ENCODE results near the gene NUFIP2.
"Not testable (repeated sequence)": the region's sequence is repeated elsewhere in the genome, so short reads cannot be mapped to it uniquely, and the experiment has no call there.

Gene NUFIP2, protein sequence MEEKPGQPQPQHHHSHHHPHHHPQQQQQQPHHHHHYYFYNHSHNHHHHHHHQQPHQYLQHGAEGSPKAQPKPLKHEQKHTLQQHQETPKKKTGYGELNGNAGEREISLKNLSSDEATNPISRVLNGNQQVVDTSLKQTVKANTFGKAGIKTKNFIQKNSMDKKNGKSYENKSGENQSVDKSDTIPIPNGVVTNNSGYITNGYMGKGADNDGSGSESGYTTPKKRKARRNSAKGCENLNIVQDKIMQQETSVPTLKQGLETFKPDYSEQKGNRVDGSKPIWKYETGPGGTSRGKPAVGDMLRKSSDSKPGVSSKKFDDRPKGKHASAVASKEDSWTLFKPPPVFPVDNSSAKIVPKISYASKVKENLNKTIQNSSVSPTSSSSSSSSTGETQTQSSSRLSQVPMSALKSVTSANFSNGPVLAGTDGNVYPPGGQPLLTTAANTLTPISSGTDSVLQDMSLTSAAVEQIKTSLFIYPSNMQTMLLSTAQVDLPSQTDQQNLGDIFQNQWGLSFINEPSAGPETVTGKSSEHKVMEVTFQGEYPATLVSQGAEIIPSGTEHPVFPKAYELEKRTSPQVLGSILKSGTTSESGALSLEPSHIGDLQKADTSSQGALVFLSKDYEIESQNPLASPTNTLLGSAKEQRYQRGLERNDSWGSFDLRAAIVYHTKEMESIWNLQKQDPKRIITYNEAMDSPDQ

DNA sequence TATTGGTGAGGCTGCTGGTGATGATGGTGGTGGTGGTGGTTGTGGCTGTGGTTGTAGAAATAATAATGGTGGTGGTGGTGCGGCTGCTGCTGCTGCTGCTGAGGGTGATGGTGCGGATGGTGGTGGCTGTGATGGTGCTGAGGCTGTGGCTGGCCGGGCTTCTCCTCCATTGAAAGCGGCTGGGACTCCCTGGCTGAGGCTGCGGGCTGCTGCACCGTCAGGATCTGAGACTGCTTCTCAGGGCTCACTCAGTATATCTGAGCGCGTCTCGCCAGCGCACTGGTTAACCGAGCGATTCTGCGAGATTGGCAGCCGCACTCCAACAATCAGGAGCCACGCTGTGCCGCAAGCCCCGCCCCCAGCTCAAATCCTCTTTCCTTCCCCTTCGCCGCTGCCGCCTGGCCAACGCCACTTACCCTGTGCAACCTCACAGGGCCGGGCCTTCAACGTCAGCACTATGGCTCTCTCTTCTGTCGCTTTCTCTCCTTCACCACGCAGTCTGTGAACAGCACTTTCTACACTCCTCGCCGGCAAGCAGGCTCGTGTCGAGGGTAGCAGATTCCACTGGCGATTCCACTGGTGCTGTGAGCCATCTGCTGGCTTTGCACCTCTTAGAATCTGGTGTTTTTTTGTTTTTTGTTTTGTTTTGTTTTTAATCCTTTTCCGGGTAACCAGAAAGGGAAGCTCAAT, at the start of gene NUFIP2:
Gene NUFIP2, minus strand, starts transcription at position 259 of the 690 bp plus-strand sequence. Its CDS starts 89 bp downstream, at position 170.
- peak; percentile 97 for DNase-seq (ENCODE audit: low read depth, low spot score)

DNA sequence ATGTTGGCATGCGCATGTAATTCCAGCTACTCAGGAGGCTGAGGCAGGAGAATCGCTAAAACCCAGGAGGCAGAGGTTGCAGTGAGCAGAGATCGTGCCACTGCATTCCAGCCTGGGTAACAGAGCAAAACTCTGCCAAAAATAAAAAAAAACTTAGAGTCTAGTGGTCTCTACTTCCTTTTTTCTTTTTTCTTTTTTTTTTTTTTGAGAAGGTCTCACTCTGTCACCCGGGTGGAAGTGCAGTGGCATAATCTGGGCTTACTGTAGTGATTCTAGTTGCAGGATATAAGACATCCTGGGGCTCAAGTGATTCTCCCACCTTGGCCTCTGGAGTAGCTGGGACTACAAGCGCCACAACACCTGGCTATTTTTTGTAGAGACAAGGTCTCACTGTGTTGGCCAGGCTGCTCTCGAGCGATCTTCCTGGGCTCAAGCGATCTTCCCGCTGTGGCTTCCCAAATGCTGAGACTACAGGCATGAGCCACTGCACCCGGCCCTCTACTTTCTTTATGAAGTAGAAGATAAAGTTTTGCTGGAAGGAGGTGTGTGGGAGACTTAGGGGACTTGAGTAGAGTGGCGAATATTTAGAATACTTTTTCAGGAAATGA, 48.3 kb upstream of the NUFIP2 start:
- no peak for DNase-seq (ENCODE audit: low read depth, low spot score)

DNA sequence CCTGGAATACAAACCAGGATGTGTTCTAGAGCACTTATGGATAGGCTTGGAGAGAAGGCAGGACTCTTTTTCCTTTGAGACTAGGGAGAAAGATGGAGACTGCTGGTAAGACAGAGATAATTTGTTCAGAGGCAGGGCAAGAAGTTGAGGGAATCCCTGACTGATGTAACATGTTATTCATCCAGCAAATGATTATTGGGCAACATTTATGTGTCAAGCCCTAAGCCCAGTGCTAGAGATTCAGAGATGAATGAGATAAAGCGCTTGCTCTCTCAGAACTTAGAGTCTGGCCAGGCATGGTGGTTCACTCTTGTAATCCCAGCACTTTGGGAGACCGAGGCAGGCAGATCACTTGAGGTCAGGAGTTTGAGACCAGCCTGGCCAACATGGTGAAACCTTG, 47.8 kb upstream of the NUFIP2 start:
- no peak for DNase-seq (ENCODE audit: low read depth, low spot score)

DNA sequence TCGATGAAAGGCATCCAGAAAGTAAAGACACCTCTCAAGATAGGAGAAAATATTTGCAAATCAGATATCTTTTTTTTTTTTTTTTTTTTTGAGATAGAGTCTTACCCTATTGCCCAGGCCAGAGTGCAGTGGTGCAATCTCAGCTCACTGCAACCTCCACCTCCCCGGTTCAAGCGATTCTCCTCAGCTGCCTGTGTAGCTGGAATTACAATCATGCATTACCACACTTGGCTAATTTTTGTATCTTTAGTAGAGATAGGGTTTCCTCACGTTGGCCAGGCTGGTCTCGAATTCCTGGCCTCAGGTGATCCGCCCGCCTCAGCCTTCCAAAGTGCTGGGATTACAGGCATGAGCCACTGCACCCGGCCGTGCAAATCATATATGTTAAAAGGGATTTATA, 45.1 kb upstream of the NUFIP2 start:
- not testable (repeated sequence) for DNase-seq (ENCODE audit: low read depth, low spot score)

DNA sequence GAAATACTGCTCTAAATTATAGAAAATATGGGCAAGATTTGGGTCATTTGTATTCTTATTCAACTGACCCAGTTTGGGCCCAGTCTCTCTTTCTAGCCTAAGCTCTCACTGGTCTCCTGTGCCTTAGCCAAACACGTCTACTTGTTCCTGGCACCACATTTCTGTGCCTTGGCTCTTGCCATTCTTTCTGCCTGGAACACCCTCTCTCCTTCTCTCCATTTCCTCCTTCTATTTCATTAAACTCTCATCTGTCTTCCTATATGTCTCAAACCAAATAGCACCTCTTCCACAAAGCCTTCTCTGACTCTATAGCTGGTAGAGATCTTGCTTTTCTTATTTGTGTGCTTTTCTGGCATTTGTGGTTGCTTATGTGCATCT, 37.7 kb upstream of the NUFIP2 start:
- no peak for DNase-seq (ENCODE audit: low read depth, low spot score)

DNA sequence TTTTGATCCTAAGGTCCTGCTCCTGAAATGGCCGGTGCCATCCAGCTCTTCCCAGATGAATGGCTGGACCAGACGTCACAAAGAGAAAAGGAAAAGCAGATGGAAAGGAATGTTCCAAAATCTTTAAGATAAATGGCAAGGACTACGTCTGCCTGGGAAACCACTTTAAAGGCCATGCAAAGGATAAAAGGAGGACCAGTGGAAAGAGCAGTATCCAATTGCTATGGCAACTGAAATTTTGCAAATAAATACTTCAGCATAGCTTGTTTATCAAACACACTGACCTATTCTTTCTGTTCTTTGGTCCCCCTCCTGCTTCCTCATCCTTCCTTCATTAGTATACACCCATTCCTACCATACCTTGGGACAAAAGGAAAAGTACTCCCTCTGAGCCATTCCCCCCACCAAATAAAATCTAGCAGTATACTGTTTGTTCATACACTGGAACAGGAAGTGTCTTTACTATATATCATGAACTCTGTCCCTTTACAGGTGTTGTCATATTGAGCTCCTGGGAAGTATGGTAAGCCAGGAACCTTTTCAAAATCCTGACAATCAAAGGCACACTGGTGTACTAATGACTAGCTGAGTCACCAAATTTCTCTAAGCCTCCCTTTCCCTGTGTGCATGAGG, 37.2 kb upstream of the NUFIP2 start:
- DNase-seq (ENCODE audit: low read depth, low spot score), result no peak

DNA sequence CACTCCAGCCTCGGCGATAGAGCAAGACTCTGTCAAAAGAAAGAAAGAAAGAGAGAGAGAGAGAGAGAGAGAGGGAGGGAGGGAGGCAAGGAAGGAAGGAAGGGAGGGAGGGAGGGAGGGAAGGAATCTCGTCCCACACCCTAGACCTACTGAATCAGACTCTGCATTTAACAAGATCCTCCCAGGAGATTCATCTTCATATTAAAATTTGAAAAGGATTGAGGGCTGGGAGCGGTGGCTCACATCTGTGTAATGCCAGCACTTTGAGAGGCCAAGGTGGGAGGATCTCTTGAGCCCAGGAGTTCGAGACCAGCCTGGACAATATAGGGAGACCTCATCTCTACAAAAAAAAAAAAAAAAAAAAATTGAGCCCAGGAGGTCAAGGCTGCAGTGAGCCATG, 33.5 kb upstream of the NUFIP2 start:
- DNase-seq (ENCODE audit: low read depth, low spot score), result no peak

DNA sequence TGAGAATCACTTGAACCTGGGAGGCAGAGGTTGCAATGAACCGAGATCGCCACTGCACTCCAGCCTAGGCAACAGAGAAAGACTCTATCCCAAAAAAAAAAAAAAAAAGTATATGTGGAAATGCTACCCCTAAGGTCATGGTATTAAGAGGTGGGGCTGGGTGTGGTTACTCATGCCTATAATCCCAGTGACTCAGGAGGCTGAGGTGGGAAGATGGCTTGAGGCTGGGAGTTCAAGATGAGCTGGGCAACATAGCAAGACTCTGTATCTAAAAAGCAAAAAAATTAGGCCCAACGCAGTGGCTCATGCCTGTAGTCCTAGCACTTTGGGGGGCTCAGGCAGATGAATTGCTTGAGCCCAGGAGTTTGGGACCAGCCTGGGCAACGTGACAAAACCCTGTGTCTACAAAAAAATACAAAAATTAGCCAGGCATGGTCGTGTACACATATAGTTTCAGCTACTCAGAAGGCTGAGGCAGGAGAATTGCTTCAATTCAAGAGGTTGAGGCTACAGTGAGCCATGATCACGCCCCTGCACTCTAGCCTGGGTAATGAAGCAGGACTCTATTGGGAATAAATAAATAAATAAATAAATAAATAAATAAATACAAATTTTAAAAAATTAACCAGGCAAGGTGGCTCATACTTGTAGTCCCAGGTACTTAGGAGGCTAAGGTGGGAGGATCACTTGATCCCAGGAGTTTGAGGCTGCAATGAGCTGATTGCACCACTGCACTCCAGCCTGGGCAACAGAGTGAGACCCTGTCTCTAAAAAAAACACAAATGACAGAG, 32.3 kb upstream of the NUFIP2 start:
- no peak for DNase-seq (ENCODE audit: low read depth, low spot score)

DNA sequence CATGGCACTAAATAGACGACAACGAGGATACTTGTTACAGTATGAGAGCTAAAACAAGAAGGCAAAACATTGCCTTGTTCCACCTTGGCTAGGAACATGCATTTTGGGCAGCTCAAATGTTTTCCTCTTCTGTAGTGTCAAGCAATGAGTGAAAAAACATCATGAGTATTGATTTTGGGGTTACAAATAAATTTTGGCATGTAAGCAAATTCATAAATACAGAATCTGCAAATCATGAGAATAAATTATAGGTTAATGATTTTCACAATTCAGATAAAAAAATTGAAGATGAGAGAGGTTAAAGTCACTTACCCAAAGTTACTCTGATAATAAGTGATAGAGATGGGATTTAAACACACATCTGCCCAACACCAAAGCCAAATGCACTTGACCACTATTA, 28.4 kb upstream of the NUFIP2 start:
- no peak for DNase-seq (ENCODE audit: low read depth, low spot score)

DNA sequence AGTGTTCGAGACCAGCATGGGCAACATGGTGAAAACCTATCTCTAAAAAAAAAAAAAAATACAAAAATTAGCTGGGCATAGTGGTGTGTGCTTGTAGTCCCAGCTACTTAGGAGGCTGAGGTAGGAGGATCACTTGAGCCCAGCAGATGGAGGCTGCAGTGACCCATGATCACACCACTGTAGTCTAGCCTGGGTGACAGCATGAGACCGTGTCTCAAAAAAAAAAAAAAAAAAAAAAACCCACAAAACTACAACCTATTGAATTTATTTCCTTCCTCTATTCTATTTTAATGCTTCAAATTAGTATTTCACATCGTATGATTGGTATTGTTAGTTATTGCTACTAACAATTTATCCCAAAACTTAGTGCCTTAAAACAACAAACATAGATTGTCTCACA, 9.4 kb upstream of the NUFIP2 start:
- no peak for DNase-seq (ENCODE audit: low read depth, low spot score)

DNA sequence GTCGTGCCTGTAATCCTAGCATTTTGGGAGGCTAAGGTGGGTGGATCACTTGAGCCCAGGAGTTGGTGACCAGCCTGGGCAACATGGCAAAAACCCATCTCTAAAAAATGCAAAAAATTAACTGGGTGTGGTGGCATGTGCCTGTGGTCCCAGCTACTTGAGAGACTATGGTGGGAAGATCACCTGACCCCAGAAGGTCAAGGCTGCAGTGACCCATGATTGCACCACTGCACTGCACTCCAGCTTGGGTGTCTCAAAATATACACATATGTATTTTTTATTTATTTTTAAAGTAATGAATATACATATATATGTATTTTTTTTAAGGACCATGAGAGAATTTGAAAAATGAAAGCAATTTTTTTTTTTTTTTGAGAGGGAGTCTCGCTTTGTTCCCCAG, 5.1 kb upstream of the NUFIP2 start:
- DNase-seq (ENCODE audit: low read depth, low spot score), result no peak

DNA sequence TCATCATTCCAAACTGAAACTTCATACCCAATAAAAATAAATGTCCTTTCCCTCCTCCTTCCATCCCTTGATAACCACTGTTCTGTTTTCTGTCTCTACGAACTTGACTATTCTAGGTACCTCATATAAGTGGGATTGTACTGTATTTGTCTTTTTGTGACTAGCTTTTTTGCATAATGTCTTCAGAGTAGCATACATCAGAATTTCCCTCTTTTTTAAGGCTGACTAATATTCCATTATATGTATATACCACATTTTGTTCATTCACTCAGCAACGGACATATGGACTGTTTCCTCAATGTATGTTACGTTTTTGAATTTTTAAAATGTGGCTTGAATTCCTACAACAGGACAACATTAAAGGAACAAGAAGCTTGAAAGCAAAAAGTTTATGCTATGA, 1.5 kb upstream of the NUFIP2 start:
- no peak for DNase-seq (ENCODE audit: low read depth, low spot score)

DNA sequence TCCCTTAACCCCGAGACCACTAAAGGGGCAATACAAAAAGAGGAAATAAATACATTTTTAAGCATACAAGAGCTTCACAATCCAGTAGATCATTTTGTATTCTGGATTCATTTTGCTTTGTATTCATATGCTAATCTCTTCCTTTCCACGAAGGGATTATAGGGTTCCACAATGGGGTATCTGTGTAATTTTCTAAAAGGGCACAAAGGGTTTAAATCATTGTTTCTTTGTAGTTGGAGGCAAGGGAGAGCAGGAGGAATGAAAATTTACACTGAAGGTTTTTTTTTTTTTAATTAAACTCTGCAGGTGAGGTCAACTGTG, 592 bp upstream of the NUFIP2 start:
- no peak for DNase-seq (ENCODE audit: low read depth, low spot score)

DNA sequence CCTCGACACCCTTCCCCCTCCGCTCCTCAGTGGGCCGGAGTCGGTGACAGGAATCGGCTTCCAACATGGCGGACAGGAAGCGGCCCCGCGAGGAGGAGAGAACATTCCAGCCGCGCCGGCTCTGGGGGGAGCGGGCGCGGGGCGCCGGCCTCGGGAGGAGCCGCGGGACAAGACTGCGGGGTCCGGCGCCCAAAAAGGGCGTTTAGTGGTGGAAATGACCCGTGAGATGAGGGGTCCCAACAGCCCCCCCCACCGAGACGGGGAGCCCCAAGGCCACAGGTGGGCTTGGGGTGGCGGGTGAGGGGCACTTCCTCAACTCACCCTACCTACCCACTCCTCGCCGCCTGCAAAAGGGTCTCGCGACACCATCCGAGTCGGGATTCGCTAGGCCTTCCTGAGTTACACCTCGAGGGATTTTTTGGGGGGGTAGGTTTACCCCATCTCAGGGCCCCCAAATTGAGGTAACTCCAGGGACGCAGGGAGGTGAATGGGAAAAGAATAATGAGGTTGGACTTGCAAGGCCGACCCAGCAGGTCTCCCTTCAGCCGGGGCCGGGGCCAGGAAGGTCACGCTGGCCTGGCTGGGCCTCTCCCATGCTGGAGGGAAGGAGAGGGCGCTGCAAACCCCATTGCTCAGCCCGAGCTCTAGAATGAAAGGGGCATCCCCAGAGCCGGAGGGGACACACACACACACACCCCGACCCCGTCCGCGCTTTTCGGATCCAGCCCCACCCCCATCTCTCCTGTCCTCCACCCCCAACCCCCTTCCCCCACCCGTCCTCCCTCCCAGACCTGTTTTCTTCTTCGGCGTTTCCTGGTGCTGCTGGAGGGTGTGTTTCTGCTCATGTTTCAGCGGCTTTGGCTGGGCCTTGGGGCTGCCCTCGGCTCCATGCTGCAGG, 707 bp downstream of the NUFIP2 start:
- peak; percentile 21 for DNase-seq (ENCODE audit: low read depth, low spot score)

DNA sequence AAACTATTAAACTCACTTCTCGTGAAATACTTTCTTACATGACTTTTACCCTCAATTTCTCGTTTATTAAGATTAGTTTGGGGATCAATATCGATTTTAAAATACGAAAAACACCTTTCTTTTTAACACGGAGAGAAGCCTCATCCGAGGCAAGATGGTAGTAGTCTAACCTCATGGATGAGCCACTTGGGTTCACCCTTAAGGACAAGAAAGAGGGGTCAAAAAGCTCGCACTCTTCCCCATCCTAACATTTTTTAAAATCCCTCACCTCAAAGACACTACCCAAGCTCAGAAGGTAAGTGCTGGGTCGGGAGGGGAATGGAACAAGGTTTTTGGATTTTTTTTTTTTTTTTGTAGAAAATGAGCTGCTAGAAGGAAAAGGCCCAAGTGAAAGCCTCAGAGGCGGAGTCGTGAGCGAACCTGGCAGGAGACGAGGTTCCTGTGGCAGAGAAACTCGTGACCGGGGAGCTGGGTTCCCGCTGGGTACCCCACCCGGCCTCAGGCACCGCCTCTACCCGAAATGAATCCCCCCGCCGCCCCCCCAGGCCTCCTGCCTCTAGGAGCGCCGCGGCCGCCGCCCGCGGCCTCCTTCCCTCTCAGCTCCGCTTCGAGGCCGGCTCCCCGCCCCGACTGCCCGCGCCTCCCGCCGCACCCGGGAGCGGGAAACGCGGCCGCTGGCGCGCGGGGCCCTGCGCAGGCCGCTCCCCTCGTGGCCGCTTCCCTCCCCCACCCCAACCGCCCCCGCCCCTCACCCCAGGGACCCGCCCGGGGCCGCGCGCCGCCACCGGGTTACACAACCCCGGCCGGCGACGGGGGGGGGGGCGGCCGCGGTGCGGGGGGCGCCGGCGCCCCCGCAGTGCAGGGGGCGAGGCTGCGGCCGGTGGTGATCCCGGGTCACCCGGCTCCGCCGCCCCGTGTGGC, 1.6 kb downstream of the NUFIP2 start:
- DNase-seq (ENCODE audit: low read depth, low spot score), result peak; percentile 5

DNA sequence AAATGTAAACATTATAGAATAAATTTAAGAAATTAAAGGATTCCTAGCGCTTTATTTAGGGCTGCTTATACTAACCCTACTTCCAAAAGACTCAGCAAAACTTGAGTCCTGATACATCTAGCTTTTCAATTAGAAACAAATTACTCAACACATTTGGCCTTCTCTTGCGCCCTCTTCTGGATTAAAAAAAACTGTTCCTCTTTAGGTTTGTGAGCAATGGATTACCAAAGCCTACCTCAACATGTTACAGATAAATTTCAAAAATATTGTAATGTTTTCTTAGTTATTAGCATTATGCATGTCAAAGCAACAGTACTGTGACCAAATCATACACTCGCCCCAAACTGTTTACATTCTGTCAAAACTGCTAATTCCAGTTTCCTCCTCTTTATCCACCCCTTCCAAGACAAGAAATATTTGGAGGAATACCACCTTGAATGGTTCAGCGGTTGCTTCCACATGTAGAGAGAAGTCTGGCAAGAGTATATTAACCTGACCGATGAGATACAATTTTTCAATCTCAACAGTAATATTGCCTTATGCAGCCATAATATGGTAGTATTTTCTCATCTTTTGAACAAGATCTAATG, 2.7 kb downstream of the NUFIP2 start:
- no peak for DNase-seq (ENCODE audit: low read depth, low spot score)

DNA sequence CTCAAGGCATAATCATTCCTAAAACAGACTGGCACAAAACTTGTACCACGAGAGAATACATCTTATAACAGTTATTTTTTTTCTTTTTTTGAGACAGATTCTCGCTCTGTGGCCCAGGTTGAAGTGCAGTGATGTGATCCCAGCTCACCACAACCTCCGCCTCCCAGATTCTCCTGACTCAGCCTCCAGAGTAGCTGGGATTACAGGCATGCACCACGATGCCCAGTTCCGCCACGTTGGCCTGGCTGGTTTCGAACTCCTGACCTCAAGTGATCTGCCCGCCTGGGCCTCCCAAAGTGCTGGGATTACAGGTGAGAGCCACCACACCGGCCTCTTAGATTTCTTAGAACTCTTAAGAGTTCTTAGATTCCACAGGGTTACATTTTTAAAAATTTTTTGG, 4.1 kb downstream of the NUFIP2 start:
- no peak for DNase-seq (ENCODE audit: low read depth, low spot score)

DNA sequence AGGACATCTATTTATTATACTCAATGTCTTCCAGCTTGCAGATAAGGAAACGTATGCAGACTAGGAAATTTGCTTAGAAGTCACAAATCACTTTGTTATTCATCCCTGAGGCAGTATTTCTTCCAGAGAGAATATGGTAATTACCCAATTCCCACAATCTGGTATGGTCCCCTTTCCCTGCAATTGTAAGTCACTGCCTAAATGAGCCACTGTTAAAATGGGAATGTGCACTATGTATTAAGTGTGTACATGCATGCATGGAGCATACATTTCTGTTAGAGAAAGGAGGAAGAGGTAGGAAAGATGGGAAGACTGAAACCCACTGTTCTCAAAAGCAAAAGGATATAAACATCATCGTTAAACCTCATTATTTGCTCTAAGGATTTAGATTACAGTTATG, 10.0 kb downstream of the NUFIP2 start:
- no peak for DNase-seq (ENCODE audit: low read depth, low spot score)

DNA sequence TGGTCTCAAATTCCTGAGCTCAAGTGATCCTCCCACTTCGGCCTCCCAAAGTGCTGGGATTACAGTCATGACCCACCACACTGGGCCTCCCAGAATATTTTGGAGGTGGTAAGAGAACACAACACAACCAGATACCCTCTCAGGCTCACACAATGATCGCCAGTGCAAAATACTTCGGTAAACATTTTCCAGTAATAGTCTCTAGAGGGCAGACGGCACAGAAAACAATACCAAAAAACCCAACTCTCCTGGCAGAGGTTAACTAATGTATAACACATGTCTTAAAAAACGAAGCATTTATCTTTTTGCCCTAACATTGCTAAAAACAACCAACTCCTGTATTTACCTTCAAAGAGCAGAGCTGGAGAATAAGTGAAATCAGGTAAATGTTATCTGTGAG, 10.5 kb downstream of the NUFIP2 start:
- no peak for DNase-seq (ENCODE audit: low read depth, low spot score)
